Measurements from ENCODE around the gene CASQ1.

DNA sequence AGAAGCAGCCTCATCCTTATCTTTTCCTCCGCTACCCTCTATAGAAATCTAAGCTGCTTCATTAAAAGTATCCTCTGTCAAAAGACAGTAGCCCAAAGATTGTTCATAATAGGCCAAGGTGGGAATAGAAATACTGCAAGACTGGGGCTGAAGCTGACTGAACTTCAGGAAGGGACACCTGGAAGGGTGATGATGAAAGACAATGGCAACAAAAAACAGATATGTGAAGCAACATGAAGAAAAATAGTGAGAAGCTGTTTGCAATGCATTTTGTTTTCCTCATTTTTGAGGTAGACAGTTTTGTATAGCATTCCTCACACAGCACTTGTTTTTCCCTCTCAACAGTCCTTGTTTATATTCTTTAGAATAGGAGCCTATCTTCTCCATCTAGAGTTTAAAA, 55.1 kb downstream of the CASQ1 start:
- TF ChIP-seq CTCF (IDR thresholded peaks at IDR 0.05; ENCODE audit: poor library complexity, severe bottlenecking) (no peak), EP300 (conservative IDR thresholded peaks at IDR 0.05; ENCODE audit: poor library complexity, severe bottlenecking) (no peak), POLR2AphosphoS5 (IDR thresholded peaks at IDR 0.05) (no peak), RAD21 (conservative IDR thresholded peaks at IDR 0.05) (no peak)
